Fibroblast of pulmonary artery (primary cell): ENCODE data around the gene DCST1.

Experiments
- DNase-seq: peaks from one replicate; pipeline ENCODE4 v3.0.0-alpha.2; 2010; ENCODE audit warnings: low read depth
- H3K4me3 ChIP-seq: replicated peaks from 2 replicates; pipeline ENCODE4 v1.5.1; 2011; ENCODE audit warnings: low read depth, mild to moderate bottlenecking, control low read depth, low read length, moderate library complexity
- TF ChIP-seq, protein P1 (sequence below): IDR thresholded peaks from 2 replicates; pipeline ENCODE4 v1.5.1; 2011; ENCODE audit warnings: mild to moderate bottlenecking, control low read depth, low read length, inconsistent platforms; ENCODE audit errors: missing control alignments

DCST1 gene

DNA sequence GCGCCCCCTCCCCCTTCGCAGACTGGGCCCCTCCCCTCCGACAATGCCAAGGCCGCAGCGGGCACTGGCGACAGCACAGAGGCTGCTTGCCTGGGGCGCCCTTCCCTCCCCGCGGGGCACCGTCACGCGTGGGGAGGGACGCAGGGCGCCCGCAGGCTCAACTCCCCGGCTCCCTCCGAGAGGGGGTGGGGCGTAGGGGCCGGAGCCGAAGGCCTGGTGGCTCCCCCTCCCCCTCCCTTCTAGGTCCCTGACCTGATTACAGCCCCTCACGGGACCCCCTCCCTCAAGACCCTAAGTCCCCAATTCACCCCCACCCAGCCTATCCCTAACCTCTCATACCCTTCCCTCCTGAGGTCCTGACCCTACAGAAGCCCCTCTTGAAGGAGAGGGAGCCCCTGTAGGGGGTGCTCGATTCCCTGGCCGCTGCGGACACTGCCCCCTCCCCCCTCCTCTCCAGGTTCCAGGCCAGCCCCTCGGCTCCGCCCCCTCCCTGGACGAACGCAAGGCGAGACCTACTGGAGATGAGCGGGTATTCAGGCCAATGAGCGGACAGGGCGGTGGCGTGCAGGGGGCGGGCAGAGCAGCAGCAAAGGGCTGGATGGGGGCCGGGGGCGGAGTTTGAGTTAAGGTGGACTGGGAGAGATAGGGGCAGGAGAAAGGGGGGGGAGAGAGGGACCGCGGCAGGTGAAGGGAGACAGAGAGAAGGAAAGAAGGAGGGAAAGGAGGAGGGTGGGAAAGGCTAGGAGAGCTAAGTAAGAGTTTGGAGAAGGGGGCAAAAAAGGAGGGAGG is 31.8 kb upstream of the DCST1 start:
- TF ChIP-seq, protein P1, sequence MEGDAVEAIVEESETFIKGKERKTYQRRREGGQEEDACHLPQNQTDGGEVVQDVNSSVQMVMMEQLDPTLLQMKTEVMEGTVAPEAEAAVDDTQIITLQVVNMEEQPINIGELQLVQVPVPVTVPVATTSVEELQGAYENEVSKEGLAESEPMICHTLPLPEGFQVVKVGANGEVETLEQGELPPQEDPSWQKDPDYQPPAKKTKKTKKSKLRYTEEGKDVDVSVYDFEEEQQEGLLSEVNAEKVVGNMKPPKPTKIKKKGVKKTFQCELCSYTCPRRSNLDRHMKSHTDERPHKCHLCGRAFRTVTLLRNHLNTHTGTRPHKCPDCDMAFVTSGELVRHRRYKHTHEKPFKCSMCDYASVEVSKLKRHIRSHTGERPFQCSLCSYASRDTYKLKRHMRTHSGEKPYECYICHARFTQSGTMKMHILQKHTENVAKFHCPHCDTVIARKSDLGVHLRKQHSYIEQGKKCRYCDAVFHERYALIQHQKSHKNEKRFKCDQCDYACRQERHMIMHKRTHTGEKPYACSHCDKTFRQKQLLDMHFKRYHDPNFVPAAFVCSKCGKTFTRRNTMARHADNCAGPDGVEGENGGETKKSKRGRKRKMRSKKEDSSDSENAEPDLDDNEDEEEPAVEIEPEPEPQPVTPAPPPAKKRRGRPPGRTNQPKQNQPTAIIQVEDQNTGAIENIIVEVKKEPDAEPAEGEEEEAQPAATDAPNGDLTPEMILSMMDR, result peak; percentile 45
- peak overlapping the region; percentile 90 for H3K4me3 ChIP-seq
- peak; percentile 99 for DNase-seq

DNA sequence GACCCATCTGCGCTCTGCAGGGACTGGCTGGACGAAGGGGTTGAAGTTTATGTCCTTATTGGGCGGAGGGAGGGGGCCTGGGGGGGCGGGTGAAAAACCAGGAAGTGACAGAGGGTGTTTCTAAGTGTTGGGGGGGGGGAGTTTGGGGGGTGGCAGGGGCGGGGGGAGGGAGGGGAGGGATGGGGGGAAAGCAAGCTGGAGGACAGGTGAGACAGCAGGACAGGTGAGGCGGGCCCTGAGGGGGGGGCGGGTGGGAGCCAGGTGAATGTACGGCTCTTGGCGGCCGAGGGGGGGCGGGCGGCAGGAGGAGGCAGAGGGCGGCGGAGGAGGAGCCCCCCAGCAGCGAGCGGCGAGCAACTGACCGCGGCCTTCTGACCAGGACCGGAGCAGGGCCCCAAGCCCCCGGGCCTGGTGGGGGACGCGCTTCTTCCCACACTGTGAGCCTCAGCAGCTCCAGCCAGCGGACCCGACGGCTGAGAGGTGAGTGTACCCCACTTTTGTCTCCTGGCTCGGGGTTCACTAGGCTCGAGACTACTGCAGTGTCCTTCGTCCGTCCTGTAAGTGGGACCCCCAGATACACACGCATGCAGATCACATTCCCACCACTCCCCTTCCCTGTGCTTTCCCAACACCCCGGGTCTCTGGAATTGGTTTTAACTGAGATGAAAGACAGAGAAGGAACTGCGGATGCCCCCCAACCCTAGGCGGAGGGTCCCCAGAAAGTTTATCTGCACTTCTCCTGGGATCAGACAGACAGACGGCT is 31.0 kb upstream of the DCST1 start, which contains the start of gene ZBTB7B:
ZBTB7B (plus strand) TSS at position 339 of the 763 bp plus-strand sequence. CDS start 11,859 bp downstream, outside the sequence.
- no peak for DNase-seq

DNA sequence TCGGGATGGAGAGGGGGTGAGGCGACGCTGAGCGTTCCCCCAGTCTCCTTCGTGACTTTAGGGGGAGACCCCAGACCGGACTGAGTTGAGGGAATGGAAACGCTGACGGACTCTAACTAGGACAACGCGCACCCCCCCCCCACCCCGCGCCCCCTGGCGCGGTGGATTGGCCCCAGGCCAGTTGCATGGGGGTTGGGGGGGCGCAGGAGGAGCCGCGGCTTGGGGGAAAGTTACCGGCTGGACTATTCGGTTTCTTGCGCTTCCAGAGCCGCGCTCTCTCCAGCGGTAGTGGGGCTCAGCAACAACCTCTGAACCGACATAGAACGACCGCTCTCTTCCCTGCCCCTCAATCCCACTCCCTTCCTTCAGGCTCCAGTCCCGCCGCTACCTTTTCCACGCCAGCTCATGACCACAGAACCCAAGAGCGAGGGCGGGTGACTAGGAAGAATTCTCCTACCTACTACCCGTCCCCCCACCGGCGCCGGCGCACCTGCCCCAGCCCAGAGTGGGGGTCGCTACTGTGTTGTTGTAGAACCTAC is 30.3 kb upstream of the DCST1 start:
- DNase-seq, result no peak

More for the DNA sequence above, 31.0 kb upstream of the DCST1 start, which contains the start of gene ZBTB7B:
- peak within 1 kb of the TSS; percentile 90 for H3K4me3 ChIP-seq
- TF ChIP-seq, protein P1, result no peak

DNA sequence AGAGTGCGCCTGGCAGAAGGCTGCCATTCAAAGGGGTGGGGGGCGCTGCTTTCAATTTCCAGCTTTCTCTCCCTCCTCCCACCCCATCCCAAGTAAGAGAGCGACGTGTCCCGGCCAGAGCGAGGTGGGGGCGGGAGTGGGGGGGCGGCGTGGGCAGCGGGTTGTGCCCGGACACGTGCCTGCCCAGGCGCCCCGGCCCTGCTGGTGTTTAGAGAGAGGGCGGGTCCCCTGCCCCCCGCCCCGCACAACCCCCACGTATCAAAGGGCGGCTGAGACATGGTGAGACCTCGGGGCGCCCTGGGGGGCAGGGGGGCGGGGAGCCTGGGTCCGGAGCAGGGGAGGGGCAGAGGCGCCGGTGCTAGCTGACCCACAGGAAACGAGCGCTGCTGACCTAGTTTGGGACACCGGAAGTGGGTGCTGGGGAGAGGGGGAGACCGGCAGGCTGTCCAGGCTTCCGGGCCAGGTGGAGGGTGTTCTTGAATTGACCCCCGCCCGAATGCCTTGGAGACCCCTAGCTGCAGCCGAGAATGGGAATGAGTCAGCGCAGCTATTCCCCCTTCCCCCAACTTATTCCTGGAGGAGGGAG is 29.8 kb upstream of the DCST1 start:
- H3K4me3 ChIP-seq, result peak overlapping the region; percentile 90
- DNase-seq, result no peak
- TF ChIP-seq, protein P1, result no peak

More for the DNA sequence above, 30.3 kb upstream of the DCST1 start:
- H3K4me3 ChIP-seq, result peak overlapping the region; percentile 90
- TF ChIP-seq, protein P1, result no peak

DNA sequence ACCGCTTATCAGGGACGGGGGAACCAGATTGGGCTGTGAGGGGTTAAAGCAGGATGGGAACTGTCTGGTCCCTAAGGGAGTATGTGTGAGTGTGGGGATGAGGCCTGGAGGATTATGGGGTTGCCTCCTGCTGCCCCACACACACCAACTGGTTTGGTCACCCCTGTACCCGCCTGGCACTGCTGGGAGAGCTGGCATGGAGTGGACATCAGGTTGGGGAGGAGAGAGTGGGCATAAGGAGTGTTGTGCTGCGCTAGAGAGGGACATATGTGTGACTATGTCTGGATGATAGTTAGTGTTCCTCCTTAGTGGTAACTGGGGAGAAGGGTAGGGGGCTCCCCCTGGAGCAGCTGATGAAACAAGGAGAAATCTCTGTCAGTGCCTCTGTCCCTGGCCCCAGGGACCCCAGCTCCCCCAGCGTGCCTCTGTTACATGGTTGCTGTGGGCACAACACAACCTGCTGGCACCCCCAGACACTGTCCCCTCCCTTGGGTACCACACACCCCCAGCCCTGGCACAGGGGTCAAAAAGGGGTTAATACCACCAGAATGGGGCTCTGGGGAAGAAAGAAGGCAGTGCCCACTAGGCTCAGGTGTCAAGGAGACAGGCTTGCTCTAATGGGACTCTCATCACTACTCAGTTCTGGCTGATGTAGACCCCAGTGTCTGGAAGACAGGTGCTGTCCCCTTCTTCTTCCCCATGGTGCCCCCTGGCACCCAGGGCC is 29.1 kb upstream of the DCST1 start:
- DNase-seq, result no peak
- H3K4me3 ChIP-seq, result peak overlapping the region; percentile 90
- TF ChIP-seq, protein P1, result no peak
